ENCODE data around the gene KNCN. TPM values are rescaled to one million over a fixed set of nuclear protein-coding genes. Genes with fewer than 3 reads are reported as not detected.

KNCN gene
- total RNA-seq, 2 donors from 2014 or later, result not detected

GRCh38 chr1:46524843-46525242 is 26.6 kb downstream of the KNCN start:
- H3K27ac ChIP-seq, result no peak overlapping the region
- no peaks in the 10 kb centered on the region for H3K9me3 ChIP-seq
- H3K4me1 ChIP-seq, result peaks cover 0 to 10% of the 10 kb centered on the region in 2 donors
- H3K36me3 ChIP-seq, result no peaks in the 10 kb centered on the region
- H3K4me3 ChIP-seq, result no peak overlapping the region
- no peaks in the 10 kb centered on the region for H3K27me3 ChIP-seq
- no peak for TF ChIP-seq CTCF (IDR thresholded peaks at IDR 0.05)
- DNase-seq (ENCODE audit: low spot score), result no peak

- no peak for TF ChIP-seq CTCF (IDR thresholded peaks at IDR 0.05)
- no peak overlapping the region for H3K27ac ChIP-seq
- no peak overlapping the region for H3K4me3 ChIP-seq
- H3K4me1 ChIP-seq, result peaks cover 0 to 10% of the 10 kb centered on the region in 2 donors
- no peak for DNase-seq (ENCODE audit: low spot score)
- no peaks in the 10 kb centered on the region for H3K36me3 ChIP-seq
- no peaks in the 10 kb centered on the region for H3K9me3 ChIP-seq
- H3K27me3 ChIP-seq, result no peaks in the 10 kb centered on the region
Observed at GRCh38 chr1:46523496-46524353, 27.7 kb downstream of the KNCN start.

- no peak overlapping the region for H3K27ac ChIP-seq
- H3K36me3 ChIP-seq, result no peaks in the 10 kb centered on the region
- DNase-seq (ENCODE audit: low spot score), result no peak
- H3K27me3 ChIP-seq, result no peaks in the 10 kb centered on the region
- no peaks in the 10 kb centered on the region for H3K9me3 ChIP-seq
- no peak overlapping the region for H3K4me3 ChIP-seq
- no peak for TF ChIP-seq CTCF (IDR thresholded peaks at IDR 0.05)
- H3K4me1 ChIP-seq, result peaks cover 0 to 10% of the 10 kb centered on the region in 2 donors
Observed at GRCh38 chr1:46522969-46523320, 28.5 kb downstream of the KNCN start.

- no peak for TF ChIP-seq CTCF (IDR thresholded peaks at IDR 0.05)
- H3K9me3 ChIP-seq, result no peaks in the 10 kb centered on the region
- H3K27me3 ChIP-seq, result no peaks in the 10 kb centered on the region
- peaks cover 0 to 10% of the 10 kb centered on the region in 2 donors for H3K4me1 ChIP-seq
- no peak overlapping the region for H3K4me3 ChIP-seq
- DNase-seq (ENCODE audit: low spot score), result peak; percentile 68
- H3K36me3 ChIP-seq, result no peaks in the 10 kb centered on the region
- no peak overlapping the region for H3K27ac ChIP-seq
Observed at GRCh38 chr1:46522184-46522968, 29.1 kb downstream of the KNCN start.

- TF ChIP-seq CTCF (IDR thresholded peaks at IDR 0.05), result no peak
Observed at GRCh38 chr1:46521414-46521813, 30.0 kb downstream of the KNCN start.

More at GRCh38 chr1:46521414-46521813, 30.0 kb downstream of the KNCN start:
- no peaks in the 10 kb centered on the region for H3K9me3 ChIP-seq
- no peak for DNase-seq (ENCODE audit: low spot score)
- H3K4me3 ChIP-seq, result no peak overlapping the region
- no peaks in the 10 kb centered on the region for H3K27me3 ChIP-seq
- no peaks in the 10 kb centered on the region for H3K36me3 ChIP-seq
- H3K27ac ChIP-seq, result no peak overlapping the region
- H3K4me1 ChIP-seq, result peaks cover 0 to 10% of the 10 kb centered on the region in 2 donors

Measured in right atrium auricular region (tissue), 2 donors.